Peyer's patch (tissue), 4 donors: Measurements from ENCODE around the gene OPRD1.

ENCODE experiments used
- POLR2A ChIP-seq, 2 donors: fragments of 450-650 bp; IDR thresholded peaks; one replicate each; pipeline ENCODE4 v1.5.1; 2017; ENCODE audit warnings: antibody characterized with exemption in 2 of 2, mild to moderate bottlenecking in 2 of 2, moderate library complexity in 2 of 2
- TF ChIP-seq, protein P1 (sequence below), 6 experiments: fragments of 450-650 bp in 4 of 6; fragments of 200-600 bp in 2 of 6; sonication (generic) in 1 of 6; IDR thresholded peaks; one replicate each; pipeline ENCODE4 v1.5.1; 2017 to 2019; ENCODE audit warnings: antibody characterized with exemption in 6 of 6, mild to moderate bottlenecking in 3 of 6, moderate library complexity in 1 of 6

DNA sequence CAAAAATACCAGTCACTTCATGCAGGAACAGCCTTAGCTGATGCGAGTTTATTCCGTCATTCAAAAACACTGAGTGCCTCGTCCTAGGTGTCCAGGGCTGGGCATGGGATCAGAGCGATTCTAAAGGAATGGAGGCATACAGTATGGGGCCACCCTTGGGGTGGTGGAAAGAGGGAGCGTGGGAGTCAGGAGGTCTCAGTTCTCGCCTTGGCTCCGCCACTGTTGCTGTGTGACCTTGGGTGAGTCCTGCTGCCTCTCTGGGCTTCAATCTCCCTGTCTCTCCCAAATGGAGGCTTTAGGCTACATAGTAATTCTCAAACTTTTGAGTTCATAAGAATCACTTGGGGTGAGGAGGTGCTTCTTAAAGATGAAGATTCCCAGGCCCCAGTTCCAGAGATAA lies 44.0 kb downstream of the OPRD1 start:
- TF ChIP-seq, protein P1, sequence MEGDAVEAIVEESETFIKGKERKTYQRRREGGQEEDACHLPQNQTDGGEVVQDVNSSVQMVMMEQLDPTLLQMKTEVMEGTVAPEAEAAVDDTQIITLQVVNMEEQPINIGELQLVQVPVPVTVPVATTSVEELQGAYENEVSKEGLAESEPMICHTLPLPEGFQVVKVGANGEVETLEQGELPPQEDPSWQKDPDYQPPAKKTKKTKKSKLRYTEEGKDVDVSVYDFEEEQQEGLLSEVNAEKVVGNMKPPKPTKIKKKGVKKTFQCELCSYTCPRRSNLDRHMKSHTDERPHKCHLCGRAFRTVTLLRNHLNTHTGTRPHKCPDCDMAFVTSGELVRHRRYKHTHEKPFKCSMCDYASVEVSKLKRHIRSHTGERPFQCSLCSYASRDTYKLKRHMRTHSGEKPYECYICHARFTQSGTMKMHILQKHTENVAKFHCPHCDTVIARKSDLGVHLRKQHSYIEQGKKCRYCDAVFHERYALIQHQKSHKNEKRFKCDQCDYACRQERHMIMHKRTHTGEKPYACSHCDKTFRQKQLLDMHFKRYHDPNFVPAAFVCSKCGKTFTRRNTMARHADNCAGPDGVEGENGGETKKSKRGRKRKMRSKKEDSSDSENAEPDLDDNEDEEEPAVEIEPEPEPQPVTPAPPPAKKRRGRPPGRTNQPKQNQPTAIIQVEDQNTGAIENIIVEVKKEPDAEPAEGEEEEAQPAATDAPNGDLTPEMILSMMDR (IDR thresholded peaks at IDR 0.05) = no peak
- no peak for TF ChIP-seq POLR2A (IDR thresholded peaks at IDR 0.05)
